Lower lobe of right lung (tissue), 2 donors: ENCODE measurements around the gene SH3RF3. TPM values are rescaled to one million over a fixed set of nuclear protein-coding genes. Genes with fewer than 3 reads are reported as not detected.

Experiments used
- ATAC-seq, 2 donors: fragments of 200-7000 bp; cut with Tn5 transposase; one replicate each; pipeline ENCODE4 v1.9.1; 2020 to 2022; ENCODE audit warnings: mild to moderate bottlenecking in 2 of 2, moderate library complexity in 2 of 2
- DNase-seq: peaks from one replicate; pipeline ENCODE4 v3.0.0-alpha.2; 2020
- H3K27ac ChIP-seq: fragments of 200-600 bp; one replicate; pipeline ENCODE4 v1.8.0; 2022
- H3K27me3 ChIP-seq: fragments of 200-600 bp; one replicate; pipeline ENCODE4 v1.8.0; 2022; ENCODE audit warnings: low read depth
- H3K36me3 ChIP-seq: fragments of 200-600 bp; one replicate; pipeline ENCODE4 v1.8.0; 2022; ENCODE audit warnings: mild to moderate bottlenecking
- H3K4me1 ChIP-seq: fragments of 200-600 bp; one replicate; pipeline ENCODE4 v1.8.0; 2022
- H3K4me3 ChIP-seq: fragments of 200-600 bp; one replicate; pipeline ENCODE4 v1.8.0; 2022; ENCODE audit warnings: mild to moderate bottlenecking
- H3K9me3 ChIP-seq: fragments of 200-600 bp; one replicate; pipeline ENCODE4 v1.8.0; 2022
- intact Hi-C: fragments of 100-400 bp; cut with DNase I; formaldehyde crosslinking; loops from one replicate; pipeline ENCODE4 v1.11.0; 2022
- long read RNA-seq: library from polyadenylated mRNA; unstranded; transcript quantifications from one replicate; pipeline ENCODE4 v2.0.0, GENCODE V29; 2021
- total RNA-seq: library from RNA; stranded (reverse); fragmentation: NEBNext Ultra II Directional; extraction: Animal tissue kit (Norgen Biotek cat#: 25700); gene quantifications from one replicate; pipeline ENCODE4 v1.2.1, GENCODE V29; 2021
- TF ChIP-seq, protein P1 (sequence below): fragments of 200-600 bp; IDR thresholded peaks from one replicate; pipeline ENCODE4 v1.8.0; 2022; ENCODE audit warnings: antibody characterized with exemption, mild to moderate bottlenecking
- donor health status: DM: no; HTN: yes; CAD: no; lungs with severe emphysema.

Gene SH3RF3
- total RNA-seq, result 5.7 TPM
- long read RNA-seq, partial matches to known transcripts, result 9 of 26 reads
- long read RNA-seq, other reads (novel, unspliced or antisense), result 17 of 26 reads

DNA sequence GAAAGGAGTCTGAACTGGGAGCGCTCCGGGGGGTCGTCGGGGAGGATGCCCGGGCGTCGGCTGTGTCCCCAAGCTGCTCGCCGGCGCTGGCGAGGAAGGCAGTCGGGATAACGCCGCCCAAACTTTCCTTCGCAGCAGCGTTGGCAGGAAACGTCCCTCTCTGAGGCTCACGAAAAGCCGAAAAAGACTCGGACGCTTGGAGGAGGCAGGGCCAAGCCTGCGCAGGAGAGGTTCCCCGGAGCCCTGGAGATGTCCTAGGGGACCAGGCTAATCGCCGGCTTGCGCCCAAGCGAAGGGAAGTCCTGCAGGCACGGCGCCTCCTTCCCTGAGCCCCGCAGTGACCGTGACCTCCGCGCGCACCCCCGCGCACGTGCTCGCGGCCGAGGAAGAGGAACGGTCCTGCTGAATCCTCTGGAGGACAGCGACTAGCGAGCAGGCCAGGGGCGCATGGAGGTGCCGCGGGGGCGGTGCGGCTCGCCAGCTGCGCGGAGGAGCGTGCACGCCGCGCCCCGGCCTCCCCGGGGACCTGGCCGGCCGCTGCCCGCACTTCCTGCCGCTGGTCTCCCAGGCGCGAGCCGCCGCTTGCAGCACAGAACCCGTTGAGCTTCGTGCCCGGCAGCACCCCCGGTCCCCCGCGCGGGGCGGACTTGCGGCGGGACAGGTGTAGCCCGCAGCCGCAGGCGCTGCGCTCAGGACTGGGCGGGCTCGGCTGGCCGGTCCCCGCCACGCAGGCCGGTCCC is at the start of gene SH3RF3:
TSS of gene SH3RF3 (plus strand) at position 590 of the 740 bp plus-strand sequence.
- TF ChIP-seq, protein P1, sequence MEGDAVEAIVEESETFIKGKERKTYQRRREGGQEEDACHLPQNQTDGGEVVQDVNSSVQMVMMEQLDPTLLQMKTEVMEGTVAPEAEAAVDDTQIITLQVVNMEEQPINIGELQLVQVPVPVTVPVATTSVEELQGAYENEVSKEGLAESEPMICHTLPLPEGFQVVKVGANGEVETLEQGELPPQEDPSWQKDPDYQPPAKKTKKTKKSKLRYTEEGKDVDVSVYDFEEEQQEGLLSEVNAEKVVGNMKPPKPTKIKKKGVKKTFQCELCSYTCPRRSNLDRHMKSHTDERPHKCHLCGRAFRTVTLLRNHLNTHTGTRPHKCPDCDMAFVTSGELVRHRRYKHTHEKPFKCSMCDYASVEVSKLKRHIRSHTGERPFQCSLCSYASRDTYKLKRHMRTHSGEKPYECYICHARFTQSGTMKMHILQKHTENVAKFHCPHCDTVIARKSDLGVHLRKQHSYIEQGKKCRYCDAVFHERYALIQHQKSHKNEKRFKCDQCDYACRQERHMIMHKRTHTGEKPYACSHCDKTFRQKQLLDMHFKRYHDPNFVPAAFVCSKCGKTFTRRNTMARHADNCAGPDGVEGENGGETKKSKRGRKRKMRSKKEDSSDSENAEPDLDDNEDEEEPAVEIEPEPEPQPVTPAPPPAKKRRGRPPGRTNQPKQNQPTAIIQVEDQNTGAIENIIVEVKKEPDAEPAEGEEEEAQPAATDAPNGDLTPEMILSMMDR, result no peak
- DNase-seq, result peak; percentile 69
- ATAC-seq, result peak; percentile 52 to 66
- H3K4me1 ChIP-seq, result peaks cover 12% of the 10 kb centered on the region
- H3K36me3 ChIP-seq, result no peaks in the 10 kb centered on the region
- peaks cover 32% of the 10 kb centered on the region for H3K27me3 ChIP-seq
- H3K4me3 ChIP-seq, result peak within 1 kb of the TSS; percentile 74
- H3K27ac ChIP-seq, result peak within 1 kb of the TSS; percentile 88
- intact Hi-C loops, result loop anchor here (10.0 kb wide), 1 partner anchor 386 kb away; no protein-coding TSS in a partner anchor
- no peaks in the 10 kb centered on the region for H3K9me3 ChIP-seq

- ATAC-seq (no peak), DNase-seq (no peak)
- intact Hi-C loops, result no loop called here
- Histone ChIP-seq H3K4me1 (no peaks in the 10 kb centered on the region), H3K9me3 (no peaks in the 10 kb centered on the region), H3K27me3 (no peaks in the 10 kb centered on the region), H3K36me3 (no peaks in the 10 kb centered on the region), H3K27ac (no peak overlapping the region), H3K4me3 (no peak overlapping the region)
- TF ChIP-seq, protein P1, result no peak
These were observed 49.4 kb upstream of the SH3RF3 start for GRCh38 chr2:109079590-109079989.

DNA sequence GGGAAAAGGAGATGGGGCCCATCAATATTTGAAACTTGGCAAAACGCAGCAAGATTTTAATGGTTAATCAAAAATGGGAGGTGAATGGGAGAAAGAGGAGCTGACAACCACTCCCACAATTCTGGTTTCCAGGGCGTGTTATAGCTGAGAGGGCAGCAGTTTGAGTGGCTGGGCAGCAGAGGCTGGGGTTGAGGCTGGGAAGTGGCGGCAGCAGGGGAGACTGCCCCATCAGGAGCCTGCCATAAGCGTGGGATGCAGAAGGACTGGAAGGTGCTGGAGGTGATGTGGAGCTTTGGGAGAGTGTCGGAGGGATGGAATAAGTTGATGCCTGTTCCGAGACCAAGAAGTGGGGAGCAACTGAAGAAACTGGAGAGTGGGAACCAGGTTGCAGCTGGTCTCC is 48.9 kb upstream of the SH3RF3 start:
- TF ChIP-seq, protein P1, result no peak
- Histone ChIP-seq H3K4me1 (no peaks in the 10 kb centered on the region), H3K9me3 (no peaks in the 10 kb centered on the region), H3K36me3 (no peaks in the 10 kb centered on the region), H3K27me3 (no peaks in the 10 kb centered on the region), H3K27ac (no peak overlapping the region), H3K4me3 (no peak overlapping the region)
- intact Hi-C loops, result no loop called here
- ATAC-seq (no peak), DNase-seq (no peak)

GRCh38 chr2:109080757-109081156 is 48.2 kb upstream of the SH3RF3 start:
- Histone ChIP-seq H3K4me1 (no peaks in the 10 kb centered on the region), H3K27me3 (no peaks in the 10 kb centered on the region), H3K36me3 (no peaks in the 10 kb centered on the region), H3K27ac (no peak overlapping the region), H3K4me3 (no peak overlapping the region), H3K9me3 (no peaks in the 10 kb centered on the region)
- TF ChIP-seq, protein P1, result no peak
- DNase-seq (no peak), ATAC-seq (no peak)
- intact Hi-C loops, result no loop called here

GRCh38 chr2:109081374-109081773 is 47.6 kb upstream of the SH3RF3 start:
- Histone ChIP-seq H3K4me1 (no peaks in the 10 kb centered on the region), H3K36me3 (no peaks in the 10 kb centered on the region), H3K9me3 (no peaks in the 10 kb centered on the region), H3K27ac (no peak overlapping the region), H3K4me3 (no peak overlapping the region), H3K27me3 (no peaks in the 10 kb centered on the region)
- intact Hi-C loops, result no loop called here
- TF ChIP-seq, protein P1, result no peak
- DNase-seq (no peak), ATAC-seq (peak in 1 of 2 donors; percentile 9)
